HepG2 (cell line): Measurements from ENCODE around the gene CTNND1. TPM values are rescaled to one million over a fixed set of nuclear protein-coding genes. Genes with fewer than 3 reads are reported as not detected.

Source experiments
- ARNT2 ChIP-seq: sonication (generic); formaldehyde crosslinking; IDR thresholded peaks from 2 replicates; pipeline ENCODE4 v1.8.0; 2022; ENCODE audit warnings: mild to moderate bottlenecking, low read depth, missing genetic modification reagents, moderate library complexity
- CEBPG ChIP-seq: IDR thresholded peaks from 2 replicates; pipeline ENCODE4 v1.6.1; 2016
- DDIT3 ChIP-seq: sonication (generic); formaldehyde crosslinking; IDR thresholded peaks from 2 replicates; pipeline ENCODE4 v1.4.0; 2020; ENCODE audit warnings: mild to moderate bottlenecking, missing genetic modification reagents
- ETV6 ChIP-seq: sonication (generic); formaldehyde crosslinking; conservative IDR thresholded peaks from 2 replicates; pipeline ENCODE4 v1.4.0; 2020; ENCODE audit warnings: missing genetic modification reagents
- HOXD1 ChIP-seq: sonication (generic); formaldehyde crosslinking; IDR thresholded peaks from 2 replicates; pipeline ENCODE4 v1.5.0; 2020; ENCODE audit warnings: missing genetic modification reagents
- IRF2 ChIP-seq: IDR thresholded peaks from 2 replicates; pipeline ENCODE4 v1.6.1; 2018; ENCODE audit warnings: missing genetic modification reagents, missing compliant biosample characterization
- JDP2 ChIP-seq: sonication (generic); formaldehyde crosslinking; IDR thresholded peaks from 2 replicates; pipeline ENCODE4 v1.8.1; 2022; ENCODE audit warnings: missing genetic modification reagents, borderline replicate concordance
- JUNB ChIP-seq: sonication (generic); formaldehyde crosslinking; IDR thresholded peaks from 2 replicates; pipeline ENCODE4 v1.8.0; 2022; ENCODE audit warnings: missing genetic modification reagents, mild to moderate bottlenecking, borderline replicate concordance
- MBNL3 ChIP-seq: fragments of 250-450 bp; sonication (Bioruptor Pico); conservative IDR thresholded peaks from 2 replicates; pipeline ENCODE4 v1.8.0; 2022; ENCODE audit warnings: mild to moderate bottlenecking, inconsistent platforms
- MEF2D ChIP-seq: sonication (generic); formaldehyde crosslinking; IDR thresholded peaks from 2 replicates; pipeline ENCODE4 v1.5.1; 2020; ENCODE audit warnings: mild to moderate bottlenecking, missing genetic modification reagents
- NPAS2 ChIP-seq: sonication (generic); formaldehyde crosslinking; IDR thresholded peaks from 2 replicates; pipeline ENCODE4 v1.8.0; 2022; ENCODE audit warnings: mild to moderate bottlenecking, missing genetic modification reagents, borderline replicate concordance
- TAF15 ChIP-seq: fragments of 200-400 bp; formaldehyde crosslinking; IDR thresholded peaks from one replicate; pipeline ENCODE4 v1.6.1; 2018; ENCODE audit warnings: mild to moderate bottlenecking, low read depth, low read length; ENCODE audit not compliant: poor library complexity, severe bottlenecking
- TGIF2 ChIP-seq: IDR thresholded peaks from 2 replicates; pipeline ENCODE4 v1.6.1; 2016; ENCODE audit warnings: control low read depth, missing compliant biosample characterization
- YEATS2 ChIP-seq: sonication (generic); formaldehyde crosslinking; IDR thresholded peaks from 2 replicates; pipeline ENCODE4 v1.4.0; 2020; ENCODE audit warnings: missing genetic modification reagents, borderline replicate concordance
- ZFP41 ChIP-seq: sonication (generic); formaldehyde crosslinking; IDR thresholded peaks from 2 replicates; pipeline ENCODE4 v1.4.0; 2020; ENCODE audit warnings: mild to moderate bottlenecking, missing genetic modification reagents, borderline replicate concordance
- ZMYM2 ChIP-seq: sonication (generic); formaldehyde crosslinking; IDR thresholded peaks from 2 replicates; pipeline ENCODE4 v1.8.0; 2022; ENCODE audit warnings: mild to moderate bottlenecking, missing genetic modification reagents
- ZNF274 ChIP-seq: sonication (generic); formaldehyde crosslinking; IDR thresholded peaks from 2 replicates; pipeline ENCODE4 v1.5.1; 2020; ENCODE audit warnings: mild to moderate bottlenecking, missing genetic modification reagents
- ZNF431 ChIP-seq: sonication (generic); formaldehyde crosslinking; IDR thresholded peaks from 2 replicates; pipeline ENCODE4 v1.9.0; 2022; ENCODE audit warnings: missing genetic modification reagents, low read depth, mild to moderate bottlenecking, borderline replicate concordance
- ZNF441 ChIP-seq: sonication (generic); formaldehyde crosslinking; IDR thresholded peaks from 2 replicates; pipeline ENCODE4 v1.7.0; 2021; ENCODE audit warnings: missing genetic modification reagents, borderline replicate concordance
- ZNF468 ChIP-seq: sonication (generic); formaldehyde crosslinking; IDR thresholded peaks from 2 replicates; pipeline ENCODE4 v1.8.0; 2022; ENCODE audit warnings: mild to moderate bottlenecking, moderate library complexity, missing genetic modification reagents
- ZNF546 ChIP-seq: sonication (generic); formaldehyde crosslinking; conservative IDR thresholded peaks from 2 replicates; pipeline ENCODE4 v1.8.1; 2023; ENCODE audit warnings: mild to moderate bottlenecking, missing genetic modification reagents
- ZNF572 ChIP-seq: sonication (generic); formaldehyde crosslinking; IDR thresholded peaks from 2 replicates; pipeline ENCODE4 v1.5.1; 2020; ENCODE audit warnings: mild to moderate bottlenecking, missing genetic modification reagents
- ZNF607 ChIP-seq: sonication (generic); formaldehyde crosslinking; IDR thresholded peaks from 2 replicates; pipeline ENCODE4 v1.5.1; 2020; ENCODE audit warnings: missing genetic modification reagents, mild to moderate bottlenecking, borderline replicate concordance
- ZNF749 ChIP-seq: sonication (generic); formaldehyde crosslinking; IDR thresholded peaks from 2 replicates; pipeline ENCODE4 v1.8.0; 2022; ENCODE audit warnings: mild to moderate bottlenecking, missing genetic modification reagents, moderate library complexity, borderline replicate concordance
- ZNF784 ChIP-seq: sonication (generic); formaldehyde crosslinking; IDR thresholded peaks from 2 replicates; pipeline ENCODE4 v1.5.1; 2020; ENCODE audit warnings: missing genetic modification reagents, mild to moderate bottlenecking, borderline replicate concordance
- ZNF841 ChIP-seq: sonication (generic); formaldehyde crosslinking; IDR thresholded peaks from 2 replicates; pipeline ENCODE4 v1.8.1; 2023; ENCODE audit warnings: missing genetic modification reagents, borderline replicate concordance
- ZUFSP ChIP-seq: sonication (generic); formaldehyde crosslinking; IDR thresholded peaks from 2 replicates; pipeline ENCODE4 v1.9.0; 2021; ENCODE audit warnings: missing genetic modification reagents, mild to moderate bottlenecking, borderline replicate concordance
- polyA plus RNA-seq, 8 experiments: library from polyadenylated mRNA; depleted of rRNA in 3 of 8; stranded (reverse) in 7 of 8; unstranded in 1 of 8; fragments of >200 nt; fragmentation: Illumina TruSeq in 4 of 8; extraction: Trizol in 4 of 8; gene quantifications; 2 replicates each; pipeline versions ENCODE4 v1.2.1 to v1.2.3, GENCODE V29; 2011 to 2016; ENCODE audit warnings: low read depth in 4 of 8, missing spikeins in 1 of 8, mixed read lengths in 1 of 8; ENCODE audit not compliant: insufficient read depth in 1 of 8
- total RNA-seq, 5 experiments: library from RNA; depleted of rRNA; stranded (reverse); fragments of >200 nt; fragmentation: Illumina TruSeq; extraction: Trizol; gene quantifications; 2 replicates each; pipeline ENCODE4 v1.2.3, GENCODE V29; 2016; ENCODE audit warnings: low read depth in 1 of 5

The CTNND1 gene
- total and polyA plus RNA-seq, 2 of the 13 experiments (the other 11 are each of a cell fraction or from before 2014, with no cell fraction given), result 117 to 128 TPM

GRCh38 chr11:57800444-57801182 lies 39.0 kb downstream of the CTNND1 start (continued):
- TF ChIP-seq ZNF841 (CRISPR knock-in tag), result no peak
- TF ChIP-seq IRF2 (CRISPR knock-in tag), result peak; percentile 82; the same call in 1 of the 2 replicates
- no peak; the same call in 1 of the 2 replicates for TF ChIP-seq ARNT2 (CRISPR knock-in tag)
- TF ChIP-seq ZNF784 (CRISPR knock-in tag), result 0 out of 2 replicates have a peak, but pooled peaks have one; percentile 35
- TF ChIP-seq ZMYM2 (CRISPR knock-in tag), result peak; percentile 45; the same call in 1 of the 2 replicates
- TF ChIP-seq MBNL3 (CRISPR knock-in tag), result no peak
- no peak; the same call in 1 of the 2 replicates for TF ChIP-seq JUNB (CRISPR knock-in tag)
- no peak for TF ChIP-seq ZNF274 (CRISPR knock-in tag)
- peak; percentile 57; the same call in 1 of the 2 replicates for TF ChIP-seq ZNF431 (CRISPR knock-in tag)
- TF ChIP-seq JDP2, result no peak
- no peak for TF ChIP-seq TAF15
- no peak for TF ChIP-seq ETV6
- peak; percentile 79; the same call in 1 of the 2 replicates for TF ChIP-seq MEF2D (CRISPR knock-in tag)
- TF ChIP-seq HOXD1, result no peak
- TF ChIP-seq ZFP41 (CRISPR knock-in tag), result no peak
- TF ChIP-seq ZNF607, result no peak
- TF ChIP-seq ZNF468 (CRISPR knock-in tag), result no peak
- peak; percentile 21; the same call in 1 of the 2 replicates for TF ChIP-seq YEATS2 (CRISPR knock-in tag)
- 0 out of 2 replicates have a peak, but pooled peaks have one; percentile 27 for TF ChIP-seq ZNF441
- peak; percentile 51; the same call in 1 of the 2 replicates for TF ChIP-seq TGIF2 (CRISPR knock-in tag)
- no peak for TF ChIP-seq ZUFSP (CRISPR knock-in tag)
- no peak for TF ChIP-seq DDIT3
- no peak for TF ChIP-seq ZNF546 (CRISPR knock-in tag)
- TF ChIP-seq NPAS2, result no peak
- no peak; the same call in 1 of the 2 replicates for TF ChIP-seq ZNF749 (CRISPR knock-in tag)
- no peak for TF ChIP-seq ZNF572 (CRISPR knock-in tag)
- 0 out of 2 replicates have a peak, but pooled peaks have one; percentile 47 for TF ChIP-seq CEBPG (CRISPR knock-in tag)
